Osteoblast (primary cell): ENCODE results near the gene CRAMP1. TPM values are rescaled to one million over a fixed set of nuclear protein-coding genes. Genes with fewer than 3 reads are reported as not detected.
A peak's percentile ranks its signal among the peaks of the same experiment; 100 is the strongest.
"Not testable (repeated sequence)": the region's sequence is repeated elsewhere in the genome, so short reads cannot be mapped to it uniquely, and the experiment has no call there.

Source experiments
- DNase-seq: peaks from one replicate; pipeline ENCODE4 v3.0.0; 2011; ENCODE audit warnings: low spot score, mixed read lengths; ENCODE audit not compliant: insufficient read length; ENCODE audit errors: missing footprints
- H2AFZ ChIP-seq: 2 replicates; pipeline ENCODE4 v1.6.0; 2011; ENCODE audit warnings: mild to moderate bottlenecking, low read length
- H3K27ac ChIP-seq: 2 replicates; pipeline ENCODE4 v1.5.1; 2011; ENCODE audit warnings: mild to moderate bottlenecking, low read depth, low read length, moderate library complexity
- H3K27me3 ChIP-seq: 2 replicates; pipeline ENCODE4 v1.6.0; 2012; ENCODE audit warnings: mild to moderate bottlenecking, control low read depth, inconsistent platforms, low read length, moderate library complexity; ENCODE audit not compliant: insufficient read depth
- H3K36me3 ChIP-seq: 2 replicates; pipeline ENCODE4 v1.5.1; 2011; ENCODE audit warnings: mild to moderate bottlenecking, low read length, control low read depth, moderate library complexity; ENCODE audit not compliant: insufficient read depth
- H3K4me1 ChIP-seq: 2 replicates; pipeline ENCODE4 v1.5.1; 2011; ENCODE audit warnings: mild to moderate bottlenecking, low read length, control low read depth, moderate library complexity; ENCODE audit not compliant: insufficient read depth
- H3K4me2 ChIP-seq: 2 replicates; pipeline ENCODE4 v1.6.0; 2011; ENCODE audit warnings: mild to moderate bottlenecking, low read length; ENCODE audit not compliant: insufficient read depth
- H3K4me3 ChIP-seq: fragments of 200-600 bp; sonication (generic); 3 replicates; pipeline ENCODE4 v1.5.1; 2012; ENCODE audit warnings: mild to moderate bottlenecking, low read length, inconsistent platforms; ENCODE audit not compliant: insufficient read depth
- H3K79me2 ChIP-seq: 2 replicates; pipeline ENCODE4 v1.6.0; 2012; ENCODE audit warnings: mild to moderate bottlenecking, low read length, control low read depth, inconsistent platforms; ENCODE audit not compliant: insufficient read depth
- H3K9me3 ChIP-seq: 2 replicates; pipeline ENCODE4 v1.5.1; 2011; ENCODE audit warnings: low read depth, low read length, control low read depth
- H4K20me1 ChIP-seq: 2 replicates; pipeline ENCODE4 v1.6.0; 2012; ENCODE audit warnings: mild to moderate bottlenecking, low read length, control low read depth; ENCODE audit not compliant: insufficient read depth
- CTCF ChIP-seq: IDR thresholded peaks from 2 replicates; pipeline ENCODE4 v1.5.1; 2011; ENCODE audit warnings: mild to moderate bottlenecking, low read depth, low read length, moderate library complexity; ENCODE audit errors: extremely low read depth
- total RNA-seq: library from RNA; depleted of rRNA; stranded (reverse); fragments of >200 nt; gene quantifications from 2 replicates; pipeline ENCODE4 v1.2.3, GENCODE V29; 2012

Gene CRAMP1
- total RNA-seq, 1 donor: 11.2 TPM

- no peak overlapping the region for H3K27ac ChIP-seq
- H3K36me3 ChIP-seq: peaks cover 57% of the 10 kb centered on the region
- H3K79me2 ChIP-seq: peaks cover 9% of the 10 kb centered on the region
- no peaks in the 10 kb centered on the region for H3K9me3 ChIP-seq
- no peak for TF ChIP-seq CTCF
- no peak overlapping the region for H3K4me3 ChIP-seq
- H3K27me3 ChIP-seq: no peaks in the 10 kb centered on the region
- H3K4me1 ChIP-seq: no peaks in the 10 kb centered on the region
- no peak overlapping the region for H3K4me2 ChIP-seq
- DNase-seq: no peak
- H4K20me1 ChIP-seq: no peaks in the 10 kb centered on the region
- H2AFZ ChIP-seq: no peak overlapping the region
Measured at GRCh38 chr16:1700246-1700645, 88.1 kb downstream of the CRAMP1 start.

GRCh38 chr16:1701216-1701878, 89.2 kb downstream of the CRAMP1 start:
- Histone ChIP-seq H3K36me3 (peaks cover 57% of the 10 kb centered on the region), H4K20me1 (no peaks in the 10 kb centered on the region), H3K9me3 (no peaks in the 10 kb centered on the region), H2AFZ (no peak overlapping the region), H3K4me3 (no peak overlapping the region), H3K4me2 (no peak overlapping the region), H3K79me2 (peaks cover 10% of the 10 kb centered on the region), H3K27me3 (no peaks in the 10 kb centered on the region), H3K4me1 (no peaks in the 10 kb centered on the region), H3K27ac (no peak overlapping the region)
- DNase-seq: no peak
- TF ChIP-seq CTCF: no peak

- H3K36me3 ChIP-seq: peaks cover 25% of the 10 kb centered on the region
- peaks cover 26% of the 10 kb centered on the region for H3K4me1 ChIP-seq
- H3K27ac ChIP-seq: peak overlapping the region; percentile 90
- H3K4me3 ChIP-seq: peak overlapping the region; percentile 97
- not testable (repeated sequence) for DNase-seq, H3K27me3 ChIP-seq, H3K9me3 ChIP-seq
- peak overlapping the region; percentile 91 for H3K4me2 ChIP-seq
- peaks cover 45% of the 10 kb centered on the region for H3K79me2 ChIP-seq
- H2AFZ ChIP-seq: peak overlapping the region; percentile 96
- peaks cover 33% of the 10 kb centered on the region for H4K20me1 ChIP-seq
Measured at GRCh38 chr16:1705324-1705687, 93.1 kb downstream of the CRAMP1 start.

- H3K27me3 ChIP-seq: no peaks in the 10 kb centered on the region
- H3K79me2 ChIP-seq: peaks cover 50% of the 10 kb centered on the region
Measured at GRCh38 chr16:1705688-1706385, 93.7 kb downstream of the CRAMP1 start, which contains the start of gene MAPK8IP3. MAPK8IP3 (plus strand) TSS chr16:1706195; CDS start chr16:1706340, 145 bp downstream.

More at GRCh38 chr16:1705688-1706385, 93.7 kb downstream of the CRAMP1 start, which contains the start of gene MAPK8IP3:
- H3K36me3 ChIP-seq: peaks cover 20% of the 10 kb centered on the region
- TF ChIP-seq CTCF: peak; percentile 68
- peak; percentile 99 for DNase-seq
- peak within 1 kb of the TSS; percentile 97 for H3K4me3 ChIP-seq
- peaks cover 36% of the 10 kb centered on the region for H4K20me1 ChIP-seq
- peaks cover 26% of the 10 kb centered on the region for H3K4me1 ChIP-seq
- H3K4me2 ChIP-seq: peak within 1 kb of the TSS; percentile 91
- H2AFZ ChIP-seq: peak within 1 kb of the TSS; percentile 96
- H3K9me3 ChIP-seq: no peaks in the 10 kb centered on the region
- H3K27ac ChIP-seq: peak within 1 kb of the TSS; percentile 90
